Measurements from ENCODE around the gene CECR2. TPM values are rescaled to one million over a fixed set of nuclear protein-coding genes. Genes with fewer than 3 reads are reported as not detected.

CECR2 gene
- total RNA-seq, 1 experiment from 2014 or later, result 154 TPM

GRCh38 chr22:17581631-17582030 is 212.4 kb downstream of the CECR2 start:
- no peak overlapping the region for H3K4me2 ChIP-seq (ENCODE audit: insufficient read depth, insufficient read length, low read length)

More at GRCh38 chr22:17581631-17582030, 212.4 kb downstream of the CECR2 start:
- H3K27me3 ChIP-seq (ENCODE audit: insufficient read depth, low read length), result no peaks in the 10 kb centered on the region
- H2AK5ac ChIP-seq (ENCODE audit: insufficient read length, low read length), result no peak overlapping the region
- peaks cover 0 to 2% (median 0%) of the 10 kb centered on the region in 3 experiments; a peak in 1 of 7 replicates for H3K36me3 Mint-ChIP-seq (ENCODE audit: insufficient read depth in 1 of 3, low read depth in 3 of 3)
- no peak overlapping the region for H4K8ac ChIP-seq (replicated peaks; ENCODE audit: insufficient read length, low read depth, low read length)
- no peak overlapping the region for H2BK120ac ChIP-seq (ENCODE audit: low read depth, low read length, poor library complexity, severe bottlenecking)
- H2AFZ ChIP-seq (ENCODE audit: low read length), result no peak overlapping the region
- no peak overlapping the region for H2BK20ac ChIP-seq (ENCODE audit: low read depth, low read length, poor library complexity, severe bottlenecking)
- H2BK5ac ChIP-seq (ENCODE audit: insufficient read length, low read length), result no peak overlapping the region
- no peak overlapping the region for H3K18ac ChIP-seq (ENCODE audit: insufficient read length, low read depth, low read length)
- TF ChIP-seq CTCF (conservative IDR thresholded peaks at IDR 0.05), result no peak
- no peaks in the 10 kb centered on the region for H3K23me2 ChIP-seq (ENCODE audit: insufficient read length, low read depth, low read length, poor library complexity, severe bottlenecking)
- H3K79me2 ChIP-seq (ENCODE audit: insufficient read depth, low read length), result no peaks in the 10 kb centered on the region
- H3K23ac ChIP-seq (ENCODE audit: insufficient read length, low read depth, low read length), result no peak overlapping the region
- no peaks in the 10 kb centered on the region for H3K4me1 ChIP-seq (ENCODE audit: insufficient read depth, low read length)
- H4K20me1 ChIP-seq (ENCODE audit: control insufficient read depth, insufficient read depth, insufficient read length), result no peaks in the 10 kb centered on the region
- H3K56ac ChIP-seq (ENCODE audit: insufficient read length, low read depth, low read length), result no peak overlapping the region
- no peak overlapping the region for H3T11ph ChIP-seq (ENCODE audit: low read length)
- H3K4ac ChIP-seq (ENCODE audit: low read depth, low read length), result no peak overlapping the region
- no peak overlapping the region for H2BK12ac ChIP-seq (ENCODE audit: insufficient read length, low read depth, low read length)
- H4K5ac ChIP-seq (ENCODE audit: insufficient read length, low read depth, low read length), result no peak overlapping the region
- no peak overlapping the region; the same call in 1 of the 2 replicates for H3K14ac ChIP-seq (ENCODE audit: insufficient read depth, low read length)
- H3K79me1 ChIP-seq (ENCODE audit: insufficient read depth, low read depth, low read length, poor library complexity, severe bottlenecking), result no peaks in the 10 kb centered on the region
- no peak overlapping the region for H2BK15ac ChIP-seq (ENCODE audit: low read depth, low read length)
- H4K91ac ChIP-seq (ENCODE audit: insufficient read length, low read depth, low read length), result peak overlapping the region; percentile 61
- peak; percentile 38 for DNase-seq
- no peak overlapping the region for H3K9ac ChIP-seq (ENCODE audit: extremely low read depth, insufficient read length, low read length)
- H3K27ac ChIP-seq (ENCODE audit: insufficient read length, low read depth, low read length), result no peak overlapping the region
- no peaks in the 10 kb centered on the region; the same call in 1 of the 2 replicates for H3K27me3 Mint-ChIP-seq (ENCODE audit: low read depth)
- no peak overlapping the region; a peak in 1 of 7 replicates for H3K27ac Mint-ChIP-seq
- H3K9me3 ChIP-seq (ENCODE audit: control insufficient read depth, low read depth, low read length), result no peaks in the 10 kb centered on the region
- no CpG with 5 or more reads among the region's 17 CpGs for WGBS (ENCODE audit: extremely low coverage, insufficient read length, low lambda C conversion rate)
- no peaks in the 10 kb centered on the region for H3K9me3 Mint-ChIP-seq
- H3K4me1 Mint-ChIP-seq, result peaks cover 6 to 10% of the 10 kb centered on the region in 2 experiments
- H3K4me3 Mint-ChIP-seq, result no peak overlapping the region
